ENCODE measurements around the gene ADAD2.
A peak's percentile ranks its signal among the peaks of the same experiment; 100 is the strongest.

The ADAD2 gene

GRCh38 chr16:84190731-84191388 lies at the start of gene ADAD2:
Gene ADAD2, plus strand, starts transcription at chr16:84191157. Its CDS starts 74 bp downstream, at chr16:84191231.
- no peak for DNase-seq

- no peak for DNase-seq
Measured at GRCh38 chr16:84143081-84143480, 47.9 kb upstream of the ADAD2 start.

GRCh38 chr16:84143784-84144199 lies 47.2 kb upstream of the ADAD2 start:
- no peak for DNase-seq

- no peak for DNase-seq
Measured at GRCh38 chr16:84144209-84144858, 46.6 kb upstream of the ADAD2 start.

GRCh38 chr16:84144859-84145639 lies 45.9 kb upstream of the ADAD2 start, which contains the start of the genes DNAAF1 and HSDL1:
Gene DNAAF1, plus strand, starts transcription at chr16:84145308. Its CDS starts 133 bp downstream, at chr16:84145441.
Gene HSDL1, minus strand, starts transcription at chr16:84145177. Its CDS starts 13,856 bp downstream, at chr16:84131321.
- DNase-seq: peak; percentile 32

GRCh38 chr16:84150926-84151325 lies 40.0 kb upstream of the ADAD2 start:
- no peak for DNase-seq

GRCh38 chr16:84153660-84154214 lies 37.2 kb upstream of the ADAD2 start:
- no peak for DNase-seq

GRCh38 chr16:84155226-84155625 lies 35.7 kb upstream of the ADAD2 start:
- DNase-seq: no peak

GRCh38 chr16:84155771-84156170 lies 35.2 kb upstream of the ADAD2 start:
- no peak for DNase-seq

GRCh38 chr16:84156342-84156784 lies 34.6 kb upstream of the ADAD2 start:
- DNase-seq: no peak

- DNase-seq: no peak
Measured at GRCh38 chr16:84159007-84159406, 31.9 kb upstream of the ADAD2 start.

GRCh38 chr16:84159800-84160199 lies 31.2 kb upstream of the ADAD2 start:
- DNase-seq: no peak

- DNase-seq: no peak
Measured at GRCh38 chr16:84161037-84161436, 29.9 kb upstream of the ADAD2 start.

- no peak for DNase-seq
Measured at GRCh38 chr16:84161801-84162200, 29.2 kb upstream of the ADAD2 start.

GRCh38 chr16:84165746-84166145 lies 25.2 kb upstream of the ADAD2 start:
- DNase-seq: no peak

- DNase-seq: no peak
Measured at GRCh38 chr16:84166796-84167695, 23.9 kb upstream of the ADAD2 start.

GRCh38 chr16:84169765-84170310 lies 21.1 kb upstream of the ADAD2 start:
- no peak for DNase-seq

- DNase-seq: no peak
Measured at GRCh38 chr16:84174396-84174795, 16.6 kb upstream of the ADAD2 start.

- DNase-seq: no peak
Measured at GRCh38 chr16:84175350-84176081, 15.4 kb upstream of the ADAD2 start.

GRCh38 chr16:84176192-84177053 lies 14.5 kb upstream of the ADAD2 start:
- no peak for DNase-seq
